Left ventricle myocardium inferior (tissue), 1 donor: ENCODE results near the gene IL32. TPM values are rescaled to one million over a fixed set of nuclear protein-coding genes. Genes with fewer than 3 reads are reported as not detected.

Experiments
- DNase-seq: peaks from one replicate; pipeline ENCODE4 v3.0.0-alpha.2; 2020
- H3K27ac ChIP-seq: fragments of 200-600 bp; replicated peaks from 2 replicates; pipeline ENCODE4 v1.8.0; 2021
- H3K27me3 ChIP-seq: fragments of 200-600 bp; 2 replicates; pipeline ENCODE4 v1.8.0; 2021; ENCODE audit warnings: low read depth
- H3K36me3 ChIP-seq: fragments of 200-600 bp; 2 replicates; pipeline ENCODE4 v1.8.0; 2021
- H3K4me1 ChIP-seq: fragments of 200-600 bp; 2 replicates; pipeline ENCODE4 v1.8.0; 2021
- H3K4me3 ChIP-seq: fragments of 200-600 bp; 2 replicates; pipeline ENCODE4 v1.8.0; 2021; ENCODE audit warnings: mild to moderate bottlenecking, moderate library complexity
- H3K9me3 ChIP-seq: fragments of 200-600 bp; replicated peaks from 2 replicates; pipeline ENCODE4 v1.8.0; 2021
- intact Hi-C: fragments of 100-400 bp; cut with micrococcal nuclease; formaldehyde crosslinking; loops from one replicate; pipeline ENCODE4 v1.11.0; 2022
- total RNA-seq: library from RNA; stranded (reverse); fragmentation: NEBNext Ultra II Directional; extraction: Animal tissue kit (Norgen Biotek cat#: 25700); gene quantifications from one replicate; pipeline ENCODE4 v1.2.1, GENCODE V29; 2021
- TF ChIP-seq, protein P1 (sequence below): fragments of 200-600 bp; IDR thresholded peaks from 2 replicates; pipeline ENCODE4 v1.8.0; 2021; ENCODE audit warnings: antibody characterized with exemption, mild to moderate bottlenecking, borderline replicate concordance
- donor health status: DM: no; HTN: yes; CAD: no; lungs with severe emphysema.

IL32 gene
- total RNA-seq, 1 donor from 2014 or later: 36.3 TPM

DNA sequence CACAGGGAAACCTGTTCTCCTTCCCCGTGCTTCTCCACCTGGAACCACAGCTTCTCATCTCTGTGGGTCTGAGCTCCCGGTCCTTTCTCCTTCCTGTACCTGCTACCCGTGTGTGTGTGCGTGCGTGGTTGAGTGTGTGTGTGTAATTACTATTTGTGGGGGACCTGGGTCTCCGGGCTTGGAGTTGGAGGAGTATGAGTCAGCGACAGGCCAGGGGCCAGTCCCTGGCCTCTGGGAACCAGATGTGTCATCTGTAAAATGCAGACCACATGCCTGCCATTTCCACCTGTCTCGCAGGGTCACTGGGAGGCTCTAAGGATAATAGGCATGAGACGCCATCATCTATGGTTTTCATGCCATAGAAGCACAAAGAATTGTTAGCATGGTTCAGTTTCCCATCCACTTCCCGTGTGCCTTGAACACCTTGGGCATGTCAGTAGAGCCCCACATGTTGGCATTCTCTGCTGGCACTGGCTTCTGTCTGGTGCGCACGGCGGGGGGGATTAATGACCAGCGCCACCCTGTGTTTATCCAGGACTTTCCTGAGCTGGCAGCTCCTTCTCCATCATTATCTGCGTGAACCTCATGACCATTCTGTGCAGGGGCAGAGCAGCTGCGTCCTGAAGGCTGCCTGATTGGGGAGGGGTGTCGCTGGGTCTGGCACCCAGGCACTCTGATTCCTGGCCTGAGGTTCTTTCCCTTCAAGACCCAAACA is 48.5 kb downstream of the IL32 start:
- DNase-seq: no peak
- intact Hi-C loops: no loop called here
- peaks cover 40% of the 10 kb centered on the region for H3K36me3 ChIP-seq
- TF ChIP-seq, protein P1, sequence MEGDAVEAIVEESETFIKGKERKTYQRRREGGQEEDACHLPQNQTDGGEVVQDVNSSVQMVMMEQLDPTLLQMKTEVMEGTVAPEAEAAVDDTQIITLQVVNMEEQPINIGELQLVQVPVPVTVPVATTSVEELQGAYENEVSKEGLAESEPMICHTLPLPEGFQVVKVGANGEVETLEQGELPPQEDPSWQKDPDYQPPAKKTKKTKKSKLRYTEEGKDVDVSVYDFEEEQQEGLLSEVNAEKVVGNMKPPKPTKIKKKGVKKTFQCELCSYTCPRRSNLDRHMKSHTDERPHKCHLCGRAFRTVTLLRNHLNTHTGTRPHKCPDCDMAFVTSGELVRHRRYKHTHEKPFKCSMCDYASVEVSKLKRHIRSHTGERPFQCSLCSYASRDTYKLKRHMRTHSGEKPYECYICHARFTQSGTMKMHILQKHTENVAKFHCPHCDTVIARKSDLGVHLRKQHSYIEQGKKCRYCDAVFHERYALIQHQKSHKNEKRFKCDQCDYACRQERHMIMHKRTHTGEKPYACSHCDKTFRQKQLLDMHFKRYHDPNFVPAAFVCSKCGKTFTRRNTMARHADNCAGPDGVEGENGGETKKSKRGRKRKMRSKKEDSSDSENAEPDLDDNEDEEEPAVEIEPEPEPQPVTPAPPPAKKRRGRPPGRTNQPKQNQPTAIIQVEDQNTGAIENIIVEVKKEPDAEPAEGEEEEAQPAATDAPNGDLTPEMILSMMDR: no peak
- peak overlapping the region; percentile 92 for H3K4me3 ChIP-seq
- H3K9me3 ChIP-seq: no peaks in the 10 kb centered on the region
- H3K27ac ChIP-seq: peak overlapping the region; percentile 89
- H3K27me3 ChIP-seq: no peaks in the 10 kb centered on the region
- H3K4me1 ChIP-seq: peaks cover 36% of the 10 kb centered on the region

DNA sequence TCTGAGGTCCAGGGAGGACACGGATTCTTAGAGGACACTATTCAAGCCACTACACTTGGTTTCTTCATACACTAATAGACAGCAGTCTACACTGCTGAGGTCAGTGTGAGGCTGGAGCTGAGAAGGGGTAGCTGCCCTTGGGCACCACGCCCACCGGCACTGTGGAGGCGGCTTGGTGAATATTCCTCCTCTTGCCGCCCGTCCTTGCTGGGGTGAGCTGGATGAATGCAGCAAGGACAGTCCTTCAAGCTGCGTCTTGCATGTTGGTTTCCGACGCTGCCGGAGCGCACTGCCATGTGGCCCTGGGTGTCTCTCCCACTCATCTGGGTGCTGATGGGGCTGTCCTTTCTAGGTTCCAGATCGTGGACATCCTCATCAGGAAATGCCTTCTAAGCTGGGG is 49.6 kb downstream of the IL32 start:
- H3K4me3 ChIP-seq: no peak overlapping the region
- TF ChIP-seq, protein P1: no peak
- no peaks in the 10 kb centered on the region for H3K9me3 ChIP-seq
- intact Hi-C loops: no loop called here
- no peaks in the 10 kb centered on the region for H3K27me3 ChIP-seq
- peaks cover 36% of the 10 kb centered on the region for H3K4me1 ChIP-seq
- DNase-seq: no peak
- no peak overlapping the region for H3K27ac ChIP-seq
- peaks cover 50% of the 10 kb centered on the region for H3K36me3 ChIP-seq

DNA sequence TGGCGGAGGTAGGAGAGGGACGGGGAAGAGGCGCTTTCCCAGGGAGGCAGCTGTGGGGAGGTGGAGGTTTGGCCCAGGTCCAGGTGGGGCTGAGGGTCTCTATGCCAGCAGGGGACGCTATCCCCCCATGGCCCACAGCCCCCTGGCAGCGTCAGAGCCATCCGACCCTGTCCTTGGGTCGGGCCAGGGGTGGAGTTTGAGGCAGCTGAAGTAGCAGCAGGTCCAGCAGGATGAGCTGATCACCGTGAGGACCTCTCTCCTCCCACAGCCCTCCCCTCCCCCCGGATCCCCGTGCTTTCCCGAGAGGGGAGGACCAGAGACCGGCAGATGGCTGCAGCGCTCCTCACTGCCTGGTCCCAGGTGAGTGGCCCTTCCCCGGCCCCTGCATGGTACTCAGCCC is 50.1 kb downstream of the IL32 start:
- H3K4me3 ChIP-seq: no peak overlapping the region
- H3K27ac ChIP-seq: no peak overlapping the region
- TF ChIP-seq, protein P1: no peak
- intact Hi-C loops: no loop called here
- no peak for DNase-seq
- peaks cover 36% of the 10 kb centered on the region for H3K4me1 ChIP-seq
- H3K36me3 ChIP-seq: peaks cover 56% of the 10 kb centered on the region
- no peaks in the 10 kb centered on the region for H3K9me3 ChIP-seq
- no peaks in the 10 kb centered on the region for H3K27me3 ChIP-seq

DNA sequence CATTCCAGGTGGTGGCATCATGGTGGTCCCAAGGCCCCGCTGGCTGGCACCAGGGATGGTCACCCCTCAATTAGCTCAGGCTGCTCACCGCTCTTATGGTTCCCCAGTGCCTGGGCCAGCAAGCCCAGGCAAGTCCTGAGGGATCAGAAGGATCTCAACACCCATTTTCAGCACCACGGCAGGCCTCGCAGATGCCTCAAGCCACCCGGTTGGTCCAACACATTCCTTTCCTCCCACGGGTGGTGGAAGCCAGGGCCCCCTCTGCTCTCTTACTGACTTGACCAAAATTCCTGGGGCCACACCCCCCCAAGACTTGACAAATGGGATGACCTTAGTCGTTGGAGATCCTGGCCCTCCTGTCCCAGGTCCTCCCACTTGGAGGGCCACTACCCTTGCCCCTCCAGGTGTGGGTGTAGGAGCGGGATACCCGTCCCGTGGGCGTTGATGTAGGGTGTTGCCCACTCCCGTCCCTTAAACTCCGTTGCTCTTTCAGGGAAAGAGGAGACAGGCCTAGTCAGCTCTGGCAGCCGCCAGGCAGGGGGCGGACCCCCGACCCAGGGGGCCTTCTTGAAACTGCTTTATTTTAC is 52.9 kb downstream of the IL32 start:
- Histone ChIP-seq H3K36me3 (peaks cover 59% of the 10 kb centered on the region), H3K27me3 (no peaks in the 10 kb centered on the region), H3K9me3 (no peaks in the 10 kb centered on the region), H3K4me3 (no peak overlapping the region), H3K4me1 (peaks cover 25% of the 10 kb centered on the region), H3K27ac (no peak overlapping the region)
- TF ChIP-seq, protein P1: no peak
- DNase-seq: no peak
- intact Hi-C loops: no loop called here

DNA sequence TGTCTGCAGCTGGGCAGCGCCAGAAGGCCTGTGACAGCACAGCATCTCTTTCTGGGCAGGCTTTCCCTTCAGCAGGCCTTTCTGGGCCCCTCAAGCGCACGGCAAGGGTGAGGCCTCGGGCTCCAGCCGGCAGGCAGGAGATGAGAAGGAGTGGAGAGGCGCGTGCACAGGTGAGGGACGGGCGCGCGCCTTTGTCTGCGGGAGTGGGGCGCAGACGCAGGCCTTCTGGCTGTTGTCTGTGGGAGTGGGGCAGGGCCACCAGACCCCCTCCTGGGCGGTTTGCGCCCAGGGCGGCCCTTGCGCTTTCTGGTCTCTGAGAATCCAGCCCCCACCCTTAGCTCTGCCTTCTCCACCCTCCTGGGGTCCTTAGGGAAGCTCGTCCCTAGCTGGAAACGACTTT is 53.4 kb downstream of the IL32 start:
- Histone ChIP-seq H3K9me3 (no peaks in the 10 kb centered on the region), H3K36me3 (peaks cover 59% of the 10 kb centered on the region), H3K27me3 (no peaks in the 10 kb centered on the region), H3K4me1 (peaks cover 25% of the 10 kb centered on the region), H3K4me3 (no peak overlapping the region), H3K27ac (no peak overlapping the region)
- intact Hi-C loops: no loop called here
- DNase-seq: no peak
- TF ChIP-seq, protein P1: no peak

Other genes starting within 250 kb of the IL32 start
- not detected for gene PRSS21, start 248.4 kb upstream of the IL32 start, total RNA-seq
- 0.27 TPM for gene ZG16B, start 235.3 kb upstream of the IL32 start, total RNA-seq
- not detected for gene PRSS22, start 207.5 kb upstream of the IL32 start, total RNA-seq
- 23.2 TPM for gene FLYWCH2, start 182.4 kb upstream of the IL32 start, total RNA-seq
- gene FLYWCH1, start 153.7 kb upstream of the IL32 start, total RNA-seq: 35.7 TPM
- not detected for gene KREMEN2, start 101.4 kb upstream of the IL32 start, total RNA-seq
- 9.2 TPM for gene PAQR4, start 96.3 kb upstream of the IL32 start, total RNA-seq
- 1.3 TPM for gene PKMYT1, start 85.2 kb upstream of the IL32 start, total RNA-seq
- gene CLDN9, start 52.7 kb upstream of the IL32 start, total RNA-seq: 1.2 TPM
- gene CLDN6, start 47.5 kb upstream of the IL32 start, total RNA-seq: not detected
- gene TNFRSF12A, start 45.3 kb upstream of the IL32 start, total RNA-seq: 66.2 TPM
- 48.5 TPM for gene HCFC1R1, start 41.7 kb upstream of the IL32 start, total RNA-seq
- 9.1 TPM for gene THOC6, start 41.6 kb upstream of the IL32 start, total RNA-seq
- 0.05 TPM for gene BICDL2, start 28.7 kb upstream of the IL32 start, total RNA-seq
- gene MMP25, start 19.1 kb upstream of the IL32 start, total RNA-seq: 1.2 TPM
- not detected for gene ZSCAN10, start 33.7 kb downstream of the IL32 start, total RNA-seq
- gene ZNF205, start 46.9 kb downstream of the IL32 start, total RNA-seq: 8.0 TPM
- gene ZNF213, start 69.4 kb downstream of the IL32 start, total RNA-seq: 6.2 TPM
- gene OR1F1, start 122.6 kb downstream of the IL32 start, total RNA-seq: not detected
- gene ZNF200, start 169.5 kb downstream of the IL32 start, total RNA-seq: 5.8 TPM
- gene MEFV, start 191.0 kb downstream of the IL32 start, total RNA-seq: 0.49 TPM
- gene ZNF263, start 217.9 kb downstream of the IL32 start, total RNA-seq: 9.9 TPM
- gene TIGD7, start 239.8 kb downstream of the IL32 start, total RNA-seq: 9.7 TPM
- 19.2 TPM for gene ZNF75A, start 239.9 kb downstream of the IL32 start, total RNA-seq